ENCODE data around the gene PCNX2.

DNA sequence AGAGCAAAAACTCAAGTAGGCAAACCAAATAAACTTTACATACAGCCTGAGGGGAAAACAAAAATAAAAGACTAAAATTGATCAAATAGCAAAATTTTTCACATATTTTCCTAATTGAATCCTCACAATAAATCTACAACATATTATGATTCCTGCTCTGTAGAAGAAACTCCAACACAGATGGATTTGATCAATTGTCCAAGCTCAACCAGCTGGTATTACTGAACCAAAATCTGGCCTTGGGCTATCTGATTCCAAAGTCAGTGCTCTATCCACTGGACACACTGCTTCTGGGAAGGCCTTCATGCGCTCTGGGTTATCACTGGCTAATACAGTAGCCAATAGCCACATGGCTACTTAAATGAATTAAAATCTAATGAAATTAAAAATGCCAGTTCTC lies 39.3 kb downstream of the PCNX2 start:
- TF ChIP-seq CTCF (IDR thresholded peaks at IDR 0.05) (no peak), POLR2A (IDR thresholded peaks at IDR 0.05) (no peak)
